ENCODE data around the gene CALU. TPM values are rescaled to one million over a fixed set of nuclear protein-coding genes. Genes with fewer than 3 reads are reported as not detected.

CALU gene
- total RNA-seq, 1 experiment from 2014 or later: 168 TPM

GRCh38 chr7:128815289-128815942 lies 76.3 kb downstream of the CALU start:
- Histone ChIP-seq H2AFZ (ENCODE audit: low read length) (no peak overlapping the region), H2AK5ac (ENCODE audit: insufficient read length, low read length) (no peak overlapping the region), H2BK5ac (ENCODE audit: insufficient read length, low read length) (no peak overlapping the region), H3T11ph (ENCODE audit: low read length) (no peak overlapping the region), H3K56ac (ENCODE audit: insufficient read length, low read depth, low read length) (no peak overlapping the region), H3K4me1 (ENCODE audit: insufficient read depth, low read length) (0 out of 2 replicates have a peak, but pooled peaks cover 3% of the 10 kb centered on the region), H3K14ac (ENCODE audit: insufficient read depth, low read length) (no peak overlapping the region), H2BK20ac (ENCODE audit: low read depth, low read length, poor library complexity, severe bottlenecking) (no peak overlapping the region), H3K18ac (ENCODE audit: insufficient read length, low read depth, low read length) (no peak overlapping the region), H4K91ac (ENCODE audit: insufficient read length, low read depth, low read length) (no peak overlapping the region), H3K79me1 (ENCODE audit: insufficient read depth, low read depth, low read length, poor library complexity, severe bottlenecking) (no peaks in the 10 kb centered on the region), H3K4ac (ENCODE audit: low read depth, low read length) (no peak overlapping the region), H3K79me2 (ENCODE audit: insufficient read depth, low read length) (no peaks in the 10 kb centered on the region), H3K27ac (ENCODE audit: insufficient read length, low read depth, low read length) (no peak overlapping the region), H3K9me3 (ENCODE audit: control insufficient read depth, low read depth, low read length) (no peaks in the 10 kb centered on the region), H4K5ac (ENCODE audit: insufficient read length, low read depth, low read length) (no peak overlapping the region), H3K27me3 (ENCODE audit: insufficient read depth, low read length) (no peaks in the 10 kb centered on the region), H2BK12ac (ENCODE audit: insufficient read length, low read depth, low read length) (no peak overlapping the region), H3K9ac (ENCODE audit: extremely low read depth, insufficient read length, low read length) (no peak overlapping the region), H4K20me1 (ENCODE audit: control insufficient read depth, insufficient read depth, insufficient read length) (no peaks in the 10 kb centered on the region), H3K23ac (ENCODE audit: insufficient read length, low read depth, low read length) (no peak overlapping the region), H3K23me2 (ENCODE audit: insufficient read length, low read depth, low read length, poor library complexity, severe bottlenecking) (no peaks in the 10 kb centered on the region), H4K8ac (replicated peaks; ENCODE audit: insufficient read length, low read depth, low read length) (no peak overlapping the region), H3K4me2 (ENCODE audit: insufficient read depth, insufficient read length, low read length) (no peak overlapping the region), H2BK15ac (ENCODE audit: low read depth, low read length) (no peak overlapping the region), H2BK120ac (ENCODE audit: low read depth, low read length, poor library complexity, severe bottlenecking) (no peak overlapping the region)
- no peak for TF ChIP-seq CTCF (conservative IDR thresholded peaks at IDR 0.05)
- Mint-ChIP-seq H3K4me1 (peaks cover 4 to 6% of the 10 kb centered on the region in 2 experiments; a peak in 3 of 4 replicates), H3K27ac (peak overlapping the region in 1 of 3 experiments; percentile 4; a peak in 1 of 7 replicates), H3K36me3 (ENCODE audit: insufficient read depth in 1 of 3, low read depth in 3 of 3) (peaks cover 2 to 13% (median 4%) of the 10 kb centered on the region in 3 experiments; a peak in 4 of 7 replicates), H3K4me3 (no peak overlapping the region), H3K27me3 (ENCODE audit: low read depth) (no peaks in the 10 kb centered on the region), H3K9me3 (no peaks in the 10 kb centered on the region)
- no peak for DNase-seq
- no CpG with 5 or more reads among the region's 7 CpGs for WGBS (ENCODE audit: extremely low coverage, insufficient read length, low lambda C conversion rate)

Measured in H9 (cell line).